Measurements from ENCODE around the gene PLXNA1.

- no peak for TF ChIP-seq TAF1 (IDR thresholded peaks at IDR 0.05; ENCODE audit: low read depth)
- no peak for TF ChIP-seq REST (IDR thresholded peaks at IDR 0.05; ENCODE audit: low read depth)
- TF ChIP-seq NFIC (IDR thresholded peaks at IDR 0.05), result no peak
- TF ChIP-seq FOXM1 (IDR thresholded peaks at IDR 0.05; ENCODE audit: borderline replicate concordance, low read depth), result no peak
- no peak for TF ChIP-seq TCF12 (IDR thresholded peaks at IDR 0.05; ENCODE audit: low read depth)
- TF ChIP-seq RAD21 (IDR thresholded peaks at IDR 0.05; ENCODE audit: low read depth), result no peak
- no peak for TF ChIP-seq ZBTB7A (IDR thresholded peaks at IDR 0.05; ENCODE audit: low read depth)
- no peak for TF ChIP-seq YY1 (IDR thresholded peaks at IDR 0.05; ENCODE audit: low read depth)
- TF ChIP-seq CEBPB (IDR thresholded peaks at IDR 0.05), result no peak
- TF ChIP-seq MAX (IDR thresholded peaks at IDR 0.05), result no peak
Measured at GRCh38 chr3:126955004-126955790, 27.7 kb upstream of the PLXNA1 start.

Data from Ishikawa (cell line).